HepG2 (cell line): ENCODE measurements around the gene PIEZO1. TPM values are rescaled to one million over a fixed set of nuclear protein-coding genes. Genes with fewer than 3 reads are reported as not detected.

Source experiments
- CHCHD3 ChIP-seq: sonication (generic); formaldehyde crosslinking; IDR thresholded peaks from 2 replicates; pipeline ENCODE4 v1.8.0; 2022; ENCODE audit warnings: mild to moderate bottlenecking, missing genetic modification reagents, moderate library complexity
- GATAD1 ChIP-seq: IDR thresholded peaks from 2 replicates; pipeline ENCODE4 v1.6.1; 2016; ENCODE audit warnings: missing genetic modification reagents, missing compliant biosample characterization
- IKZF1 ChIP-seq: fragments of 450-650 bp; IDR thresholded peaks from 2 replicates; pipeline ENCODE4 v1.7.1; 2016
- MED1 ChIP-seq: sonication (generic); formaldehyde crosslinking; IDR thresholded peaks from 2 replicates; pipeline ENCODE4 v1.4.0; 2020; ENCODE audit warnings: missing genetic modification reagents
- PHF21A ChIP-seq: sonication (generic); formaldehyde crosslinking; IDR thresholded peaks from 2 replicates; pipeline ENCODE4 v1.5.0; 2020; ENCODE audit warnings: mild to moderate bottlenecking, missing genetic modification reagents
- POLR2AphosphoS2 ChIP-seq: IDR thresholded peaks from 2 replicates; pipeline ENCODE4 v1.6.1; 2011; ENCODE audit warnings: low read depth, low read length, improper control_type of control experiment
- RAD21 ChIP-seq: fragments of 450-650 bp; formaldehyde crosslinking; IDR thresholded peaks from 2 replicates; pipeline ENCODE4 v1.5.0; 2020; ENCODE audit warnings: mild to moderate bottlenecking
- RBM39 ChIP-seq: fragments of 200-400 bp; formaldehyde crosslinking; IDR thresholded peaks from one replicate; pipeline ENCODE4 v1.6.1; 2018; ENCODE audit warnings: antibody characterized with exemption, mild to moderate bottlenecking, low read depth, low read length; ENCODE audit not compliant: poor library complexity, severe bottlenecking
- TARDBP ChIP-seq: sonication (generic); formaldehyde crosslinking; IDR thresholded peaks from 2 replicates; pipeline ENCODE4 v1.8.0; 2022; ENCODE audit warnings: mild to moderate bottlenecking, missing genetic modification reagents
- TMF1 ChIP-seq: sonication (generic); formaldehyde crosslinking; IDR thresholded peaks from 2 replicates; pipeline ENCODE4 v1.8.1; 2022; ENCODE audit warnings: low read depth, missing genetic modification reagents
- ZBTB3 ChIP-seq: sonication (generic); formaldehyde crosslinking; IDR thresholded peaks from 2 replicates; pipeline ENCODE4 v1.4.0; 2020; ENCODE audit warnings: low read depth, mild to moderate bottlenecking, moderate library complexity, missing genetic modification reagents, borderline replicate concordance
- ZBTB40 ChIP-seq, 2 experiments: fragments of 450-650 bp in 1 of 2; sonication (generic) in 1 of 2; formaldehyde crosslinking in 1 of 2; IDR thresholded peaks; 2 replicates each; pipeline versions ENCODE4 v1.6.1 to v1.8.0; 2016 to 2022; ENCODE audit warnings: antibody characterized with exemption in 1 of 2, mild to moderate bottlenecking in 1 of 2, missing genetic modification reagents in 1 of 2
- ZNF136 ChIP-seq: sonication (generic); formaldehyde crosslinking; IDR thresholded peaks from 2 replicates; pipeline ENCODE4 v1.8.1; 2022; ENCODE audit warnings: low read depth, mild to moderate bottlenecking, moderate library complexity, missing genetic modification reagents
- ZNF652 ChIP-seq: IDR thresholded peaks from 2 replicates; pipeline ENCODE4 v1.6.1; 2016; ENCODE audit warnings: low read depth, borderline replicate concordance
- ZNF792 ChIP-seq: IDR thresholded peaks from 2 replicates; pipeline ENCODE4 v1.6.1; 2016
- polyA plus RNA-seq, 8 experiments: library from polyadenylated mRNA; depleted of rRNA in 3 of 8; stranded (reverse) in 7 of 8; unstranded in 1 of 8; fragments of >200 nt; fragmentation: Illumina TruSeq in 4 of 8; extraction: Trizol in 4 of 8; gene quantifications; 2 replicates each; pipeline versions ENCODE4 v1.2.1 to v1.2.3, GENCODE V29; 2011 to 2016; ENCODE audit warnings: low read depth in 4 of 8, missing spikeins in 1 of 8, mixed read lengths in 1 of 8; ENCODE audit not compliant: insufficient read depth in 1 of 8
- total RNA-seq, 5 experiments: library from RNA; depleted of rRNA; stranded (reverse); fragments of >200 nt; fragmentation: Illumina TruSeq; extraction: Trizol; gene quantifications; 2 replicates each; pipeline ENCODE4 v1.2.3, GENCODE V29; 2016; ENCODE audit warnings: low read depth in 1 of 5
- TF ChIP-seq, protein P1 (sequence below): sonication (generic); formaldehyde crosslinking; IDR thresholded peaks from 2 replicates; pipeline ENCODE4 v1.5.0; 2020; ENCODE audit warnings: missing genetic modification reagents
- TF ChIP-seq, protein P2 (sequence below): sonication (generic); formaldehyde crosslinking; IDR thresholded peaks from 2 replicates; pipeline ENCODE4 v1.8.1; 2023; ENCODE audit warnings: mild to moderate bottlenecking, missing genetic modification reagents

The PIEZO1 gene
- total and polyA plus RNA-seq, 2 of the 13 experiments (the other 11 are each of a cell fraction or from before 2014, with no cell fraction given): 67.9 to 85.0 TPM

DNA sequence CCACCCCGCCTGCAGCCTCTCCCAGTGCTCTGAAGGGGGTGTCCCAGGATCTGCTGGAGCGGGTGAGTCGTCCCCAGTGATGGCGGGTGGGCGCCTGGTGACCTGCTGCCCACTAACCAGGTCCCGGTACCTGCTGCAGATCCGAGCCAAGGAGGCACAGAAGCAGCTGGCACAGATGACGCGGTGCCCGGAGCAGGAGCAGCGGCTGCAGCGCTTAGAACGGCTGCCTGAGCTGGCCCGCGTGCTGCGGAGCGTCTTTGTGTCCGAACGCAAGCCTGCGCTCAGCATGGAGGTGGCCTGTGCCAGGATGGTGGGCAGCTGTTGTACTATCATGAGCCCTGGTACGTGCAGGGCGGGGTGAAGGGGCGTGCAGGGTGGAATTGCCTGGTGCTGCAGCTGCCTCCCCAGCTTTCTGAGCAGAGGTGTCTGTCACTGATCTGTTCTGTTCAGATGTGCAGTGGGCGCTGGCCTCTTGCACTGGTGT is 22.2 kb upstream of the PIEZO1 start (continued):
- TF ChIP-seq RBM39 (no peak), ZNF792 (CRISPR knock-in tag) (no peak), ZNF652 (CRISPR knock-in tag) (no peak), ZBTB40 (IDR thresholded peaks at IDR 0.05) (no peak), ZBTB40 (CRISPR knock-in tag; IDR thresholded peaks at IDR 0.05) (no peak), CHCHD3 (no peak), RAD21 (CRISPR knock-in tag) (no peak), MED1 (CRISPR knock-in tag) (no peak), GATAD1 (no peak), TMF1 (peak; percentile 90), TARDBP (0 out of 2 replicates have a peak, but pooled peaks have one; percentile 26), IKZF1 (no peak), ZNF136 (CRISPR knock-in tag) (no peak), PHF21A (no peak), ZBTB3 (CRISPR knock-in tag) (no peak), POLR2AphosphoS2 (no peak)
- TF ChIP-seq, protein P1, sequence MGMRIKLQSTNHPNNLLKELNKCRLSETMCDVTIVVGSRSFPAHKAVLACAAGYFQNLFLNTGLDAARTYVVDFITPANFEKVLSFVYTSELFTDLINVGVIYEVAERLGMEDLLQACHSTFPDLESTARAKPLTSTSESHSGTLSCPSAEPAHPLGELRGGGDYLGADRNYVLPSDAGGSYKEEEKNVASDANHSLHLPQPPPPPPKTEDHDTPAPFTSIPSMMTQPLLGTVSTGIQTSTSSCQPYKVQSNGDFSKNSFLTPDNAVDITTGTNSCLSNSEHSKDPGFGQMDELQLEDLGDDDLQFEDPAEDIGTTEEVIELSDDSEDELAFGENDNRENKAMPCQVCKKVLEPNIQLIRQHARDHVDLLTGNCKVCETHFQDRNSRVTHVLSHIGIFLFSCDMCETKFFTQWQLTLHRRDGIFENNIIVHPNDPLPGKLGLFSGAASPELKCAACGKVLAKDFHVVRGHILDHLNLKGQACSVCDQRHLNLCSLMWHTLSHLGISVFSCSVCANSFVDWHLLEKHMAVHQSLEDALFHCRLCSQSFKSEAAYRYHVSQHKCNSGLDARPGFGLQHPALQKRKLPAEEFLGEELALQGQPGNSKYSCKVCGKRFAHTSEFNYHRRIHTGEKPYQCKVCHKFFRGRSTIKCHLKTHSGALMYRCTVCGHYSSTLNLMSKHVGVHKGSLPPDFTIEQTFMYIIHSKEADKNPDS (CRISPR knock-in tag): no peak
- TF ChIP-seq, protein P2, sequence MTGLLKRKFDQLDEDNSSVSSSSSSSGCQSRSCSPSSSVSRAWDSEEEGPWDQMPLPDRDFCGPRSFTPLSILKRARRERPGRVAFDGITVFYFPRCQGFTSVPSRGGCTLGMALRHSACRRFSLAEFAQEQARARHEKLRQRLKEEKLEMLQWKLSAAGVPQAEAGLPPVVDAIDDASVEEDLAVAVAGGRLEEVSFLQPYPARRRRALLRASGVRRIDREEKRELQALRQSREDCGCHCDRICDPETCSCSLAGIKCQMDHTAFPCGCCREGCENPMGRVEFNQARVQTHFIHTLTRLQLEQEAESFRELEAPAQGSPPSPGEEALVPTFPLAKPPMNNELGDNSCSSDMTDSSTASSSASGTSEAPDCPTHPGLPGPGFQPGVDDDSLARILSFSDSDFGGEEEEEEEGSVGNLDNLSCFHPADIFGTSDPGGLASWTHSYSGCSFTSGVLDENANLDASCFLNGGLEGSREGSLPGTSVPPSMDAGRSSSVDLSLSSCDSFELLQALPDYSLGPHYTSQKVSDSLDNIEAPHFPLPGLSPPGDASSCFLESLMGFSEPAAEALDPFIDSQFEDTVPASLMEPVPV: 0 out of 2 replicates have a peak, but pooled peaks have one; percentile 58
